ENCODE data around the gene CXCL9. TPM values are rescaled to one million over a fixed set of nuclear protein-coding genes. Genes with fewer than 3 reads are reported as not detected.
"Not testable (repeated sequence)": the region's sequence is repeated elsewhere in the genome, so short reads cannot be mapped to it uniquely, and the experiment has no call there.

The CXCL9 gene
- total RNA-seq, 2 experiments from 2014 or later = 0.15 TPM; not detected in 1

DNA sequence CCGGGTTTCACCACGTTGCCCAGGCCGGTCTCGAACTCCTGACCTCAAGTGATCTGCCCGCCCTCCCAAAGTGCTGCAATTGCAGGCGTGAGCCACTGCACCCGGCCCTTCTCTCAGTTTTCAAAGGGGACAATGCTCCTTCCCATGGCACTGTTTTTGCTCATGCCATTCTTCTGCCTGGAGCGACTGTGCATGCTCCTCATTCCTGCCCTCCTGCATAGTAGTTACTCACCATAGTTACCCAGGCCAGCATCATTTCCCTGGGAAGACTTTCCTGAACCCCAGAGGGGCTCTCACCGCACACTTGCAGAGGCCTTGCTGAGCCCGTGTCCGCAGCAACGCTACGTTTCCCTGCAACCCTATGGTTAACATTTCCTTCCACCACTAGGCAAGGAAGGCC is 3.3 kb upstream of the CXCL9 start:
- Mint-ChIP-seq H3K36me3 (ENCODE audit: low read depth) (no peaks in the 10 kb centered on the region), H3K9me3 (no peaks in the 10 kb centered on the region), H3K27me3 (peaks cover 18% of the 10 kb centered on the region), H3K27ac (no peak overlapping the region), H3K4me3 (no peak overlapping the region), H3K4me1 (peaks cover 6% of the 10 kb centered on the region)
- no peak for DNase-seq
- ChIA-PET POLR2A (no interaction called here), CTCF (interaction anchor here (1.0 to 1.5 kb wide), 3 partner anchors 14 to 94 kb away, joined by 3 to 7 read pairs (median 5); no protein-coding TSS in a partner anchor)

DNA sequence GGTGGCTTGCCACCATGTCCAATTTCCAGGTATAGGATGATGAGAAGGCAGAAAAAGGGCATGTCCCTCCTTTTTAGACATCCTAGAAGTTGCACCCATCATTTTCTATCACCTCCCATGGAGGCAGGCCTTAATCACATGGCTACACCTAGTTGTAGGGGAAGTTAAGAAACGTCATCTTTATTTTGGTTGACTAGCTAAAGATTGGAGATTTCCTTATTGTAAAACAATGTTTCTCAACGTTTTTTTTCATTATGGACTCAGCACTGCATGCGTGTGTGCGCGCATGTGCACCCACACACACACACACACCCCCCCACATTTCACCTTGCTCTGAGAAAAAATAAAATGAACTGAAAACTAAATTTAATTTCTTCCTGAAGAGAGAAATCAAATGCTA is 2.0 kb upstream of the CXCL9 start:
- CTCF ChIA-PET = interaction anchor here (0.6 to 1.5 kb wide), 6 partner anchors 13 to 93 kb away, joined by 3 to 7 read pairs (median 4); no protein-coding TSS in a partner anchor
- H3K27ac Mint-ChIP-seq = no peak overlapping the region
- H3K9me3 Mint-ChIP-seq = no peaks in the 10 kb centered on the region
- no peak for DNase-seq
- peaks cover 6% of the 10 kb centered on the region for H3K4me1 Mint-ChIP-seq
- POLR2A ChIA-PET = no interaction called here
- no peaks in the 10 kb centered on the region for H3K36me3 Mint-ChIP-seq (ENCODE audit: low read depth)
- H3K27me3 Mint-ChIP-seq = peaks cover 16% of the 10 kb centered on the region
- H3K4me3 Mint-ChIP-seq = no peak overlapping the region

DNA sequence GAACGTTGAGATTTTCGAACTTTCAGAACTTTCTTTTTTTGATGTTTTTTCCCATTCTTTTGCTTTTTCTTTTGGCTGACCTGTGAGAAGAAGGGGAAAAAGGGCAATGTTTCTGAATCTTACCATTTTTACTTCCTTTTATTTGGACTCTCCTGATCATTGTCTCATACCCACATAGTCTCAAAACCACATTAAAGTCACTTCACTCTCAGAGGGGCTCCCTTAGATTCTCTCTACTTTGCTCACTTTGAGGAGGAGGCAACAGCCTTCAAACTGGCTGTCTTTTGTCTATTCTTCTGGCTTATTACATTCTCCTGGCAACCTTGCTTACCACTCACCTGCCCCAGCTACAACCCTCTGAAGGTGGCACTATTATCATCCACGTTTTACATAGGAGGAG is 3.7 kb downstream of the CXCL9 start:
- peaks cover 8% of the 10 kb centered on the region for H3K4me1 Mint-ChIP-seq
- CTCF ChIA-PET = interaction anchor here (1.1 to 1.6 kb wide), 2 partner anchors 10 to 59 kb away, joined by 4 to 6 read pairs; no protein-coding TSS in a partner anchor
- POLR2A ChIA-PET = no interaction called here

DNA sequence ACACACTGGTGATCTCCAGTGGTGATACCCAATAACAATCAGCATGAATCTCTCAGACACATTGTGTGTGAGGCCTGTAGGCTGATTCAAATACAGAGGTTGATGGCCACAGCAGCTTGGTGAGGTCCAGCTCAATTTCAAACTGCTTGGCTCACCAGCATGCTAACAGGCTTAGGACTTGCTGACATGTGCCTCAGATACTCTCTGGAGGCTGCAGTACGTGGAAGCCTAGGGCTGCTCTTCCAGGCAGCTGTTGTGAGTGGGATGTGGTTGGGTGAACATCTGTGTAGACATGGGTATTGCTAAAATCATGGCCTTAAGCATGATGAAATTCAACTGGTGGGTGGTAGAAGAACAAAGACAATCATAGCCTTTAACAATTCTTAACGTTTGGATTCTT is 4.3 kb downstream of the CXCL9 start:
- Mint-ChIP-seq H3K4me1 (peaks cover 8% of the 10 kb centered on the region), H3K27ac (no peak overlapping the region), H3K4me3 (no peak overlapping the region), H3K27me3 (peaks cover 4% of the 10 kb centered on the region), H3K9me3 (no peaks in the 10 kb centered on the region), H3K36me3 (ENCODE audit: low read depth) (no peaks in the 10 kb centered on the region)
- ChIA-PET POLR2A (no interaction called here), CTCF (interaction anchor here (1.1 to 1.6 kb wide), 2 partner anchors 10 to 59 kb away, joined by 4 to 6 read pairs; no protein-coding TSS in a partner anchor)
- no peak for DNase-seq

More for the DNA sequence above, 3.7 kb downstream of the CXCL9 start:
- Mint-ChIP-seq H3K9me3 (no peaks in the 10 kb centered on the region), H3K36me3 (ENCODE audit: low read depth) (no peaks in the 10 kb centered on the region), H3K4me3 (no peak overlapping the region), H3K27ac (no peak overlapping the region), H3K27me3 (peaks cover 10% of the 10 kb centered on the region)
- DNase-seq = no peak

DNA sequence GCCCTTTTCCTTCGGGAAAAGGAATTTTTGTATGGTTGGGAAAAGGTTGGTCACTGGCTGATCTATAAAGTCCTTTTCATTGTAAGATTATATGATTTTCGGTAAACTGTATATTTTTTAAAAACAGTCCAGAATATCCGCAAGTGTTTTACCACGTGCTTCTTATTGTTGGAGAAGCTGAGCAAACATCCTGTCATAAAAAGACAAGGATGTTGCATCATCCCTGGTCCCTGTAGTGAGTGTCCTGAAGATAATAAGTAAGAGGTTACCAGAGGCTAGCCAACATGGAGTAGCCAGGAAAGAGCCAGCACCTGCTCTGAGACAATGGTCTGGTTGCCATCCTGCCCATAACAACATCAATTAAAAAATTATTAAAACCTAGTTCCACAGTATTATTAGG is 5.1 kb downstream of the CXCL9 start:
- POLR2A ChIA-PET = no interaction called here
- Mint-ChIP-seq H3K36me3 (ENCODE audit: low read depth) (no peaks in the 10 kb centered on the region), H3K4me3 (no peak overlapping the region), H3K4me1 (peaks cover 8% of the 10 kb centered on the region), H3K27me3 (peaks cover 4% of the 10 kb centered on the region), H3K9me3 (no peaks in the 10 kb centered on the region), H3K27ac (no peak overlapping the region)
- CTCF ChIA-PET = interaction anchor here (1.1 to 1.6 kb wide), 2 partner anchors 11 to 60 kb away, joined by 4 to 6 read pairs; no protein-coding TSS in a partner anchor
- DNase-seq = no peak

DNA sequence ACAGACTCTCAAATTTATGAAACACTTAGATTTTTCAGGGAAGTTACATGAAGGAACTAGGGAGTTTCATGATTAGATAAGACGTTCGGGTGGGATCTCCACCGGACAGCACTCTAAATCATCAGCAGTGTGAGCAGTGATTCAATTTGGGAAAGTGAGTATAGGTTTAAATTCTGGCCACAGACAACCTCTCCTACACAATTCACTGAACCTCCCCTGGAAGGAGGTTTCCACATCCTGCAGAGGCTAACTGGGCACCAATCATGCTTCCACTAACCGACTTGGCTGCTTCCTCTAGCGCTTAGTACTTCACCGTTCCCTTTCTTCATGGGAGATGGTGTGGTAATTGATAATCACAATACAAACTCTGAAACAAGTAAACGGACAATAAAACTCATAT is 5.6 kb downstream of the CXCL9 start:
- ChIA-PET CTCF (no interaction called here), POLR2A (no interaction called here)
- DNase-seq = no peak
- Mint-ChIP-seq H3K4me1 (peaks cover 8% of the 10 kb centered on the region), H3K27me3 (peaks cover 4% of the 10 kb centered on the region), H3K36me3 (ENCODE audit: low read depth) (no peaks in the 10 kb centered on the region), H3K27ac (no peak overlapping the region), H3K9me3 (no peaks in the 10 kb centered on the region), H3K4me3 (no peak overlapping the region)

DNA sequence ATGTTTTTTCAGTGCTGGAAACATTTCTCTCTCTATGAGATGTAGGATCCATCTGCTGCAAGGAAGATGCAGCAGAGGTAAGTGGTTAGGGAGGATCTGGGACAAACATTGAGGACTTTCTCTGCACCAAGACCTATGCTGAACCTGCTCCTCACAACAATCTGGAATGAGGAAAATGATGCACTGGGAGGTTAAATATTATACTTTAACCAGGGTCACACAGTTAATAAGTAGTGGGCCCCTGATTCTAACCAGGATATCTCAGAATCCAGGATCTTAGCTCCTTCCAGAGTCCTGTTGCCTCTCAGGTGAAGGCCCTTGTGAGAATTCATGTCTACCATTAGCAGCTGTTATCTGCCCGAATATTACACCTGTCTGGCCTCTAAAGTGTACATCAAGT is 7.0 kb downstream of the CXCL9 start:
- POLR2A ChIA-PET = no interaction called here

DNA sequence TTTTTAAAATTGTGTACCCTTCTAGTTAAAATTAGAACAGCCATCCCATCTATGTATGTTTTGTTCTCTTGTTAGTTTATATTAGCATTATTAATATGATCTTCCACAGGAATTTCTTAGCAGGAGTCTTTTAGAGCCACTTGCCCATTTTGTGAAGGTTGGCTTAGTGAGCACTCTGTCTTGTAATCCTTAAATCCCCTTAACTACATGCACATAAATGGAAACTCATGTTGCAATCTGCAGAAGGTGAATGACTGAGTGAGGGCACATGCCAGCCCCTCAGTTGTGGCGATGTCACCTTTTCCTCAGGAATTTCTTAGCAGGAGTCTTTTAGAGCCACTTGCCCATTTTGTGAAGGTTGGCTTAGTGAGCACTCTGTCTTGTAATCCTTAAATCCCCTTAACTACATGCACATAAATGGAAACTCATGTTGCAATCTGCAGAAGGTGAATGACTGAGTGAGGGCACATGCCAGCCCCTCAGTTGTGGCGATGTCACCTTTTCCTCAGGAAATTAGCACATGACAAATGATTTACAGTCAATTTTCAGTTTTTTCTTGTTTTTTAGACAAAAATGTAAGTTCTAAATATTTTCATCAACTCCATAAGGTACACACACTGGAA is 8.7 kb downstream of the CXCL9 start:
- H3K4me3 Mint-ChIP-seq; DNase-seq; H3K27me3 Mint-ChIP-seq; CTCF ChIA-PET; H3K9me3 Mint-ChIP-seq; POLR2A ChIA-PET; H3K36me3 Mint-ChIP-seq (ENCODE audit: low read depth); H3K27ac Mint-ChIP-seq: not testable (repeated sequence)
- H3K4me1 Mint-ChIP-seq = peaks cover 12% of the 10 kb centered on the region

More for the DNA sequence above, 7.0 kb downstream of the CXCL9 start:
- Mint-ChIP-seq H3K4me3 (no peak overlapping the region), H3K9me3 (no peaks in the 10 kb centered on the region), H3K4me1 (peaks cover 12% of the 10 kb centered on the region), H3K36me3 (ENCODE audit: low read depth) (no peaks in the 10 kb centered on the region), H3K27me3 (peaks cover 4% of the 10 kb centered on the region), H3K27ac (no peak overlapping the region)
- CTCF ChIA-PET = interaction anchor here (0.9 kb wide), 1 partner anchor 54 kb away, joined by 3 read pairs; no protein-coding TSS in a partner anchor
- DNase-seq = no peak

DNA sequence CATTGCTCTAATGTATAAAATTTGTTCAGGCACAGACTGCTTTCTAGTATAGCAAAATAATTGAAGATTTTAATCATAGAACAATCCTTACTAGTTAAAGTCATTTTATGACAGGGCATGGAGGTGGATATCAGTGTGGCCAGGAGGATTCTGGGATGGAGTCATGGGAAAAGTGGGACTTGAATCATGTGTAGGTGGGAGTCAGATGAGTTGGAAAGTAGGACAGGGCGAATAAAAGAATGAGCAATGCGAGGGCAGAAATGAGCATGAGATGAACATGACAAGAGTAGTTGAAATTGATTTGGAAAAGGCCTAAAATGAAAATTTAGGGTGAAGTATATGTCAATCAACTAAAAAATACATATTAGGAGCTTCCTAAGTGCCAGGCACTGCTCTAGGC is 9.4 kb downstream of the CXCL9 start:
- H3K9me3 Mint-ChIP-seq = no peaks in the 10 kb centered on the region
- no peak for DNase-seq
- H3K27me3 Mint-ChIP-seq = no peaks in the 10 kb centered on the region
- no peak overlapping the region for H3K27ac Mint-ChIP-seq
- ChIA-PET POLR2A (no interaction called here), CTCF (no interaction called here)
- peaks cover 12% of the 10 kb centered on the region for H3K4me1 Mint-ChIP-seq
- no peak overlapping the region for H3K4me3 Mint-ChIP-seq
- no peaks in the 10 kb centered on the region for H3K36me3 Mint-ChIP-seq (ENCODE audit: low read depth)

DNA sequence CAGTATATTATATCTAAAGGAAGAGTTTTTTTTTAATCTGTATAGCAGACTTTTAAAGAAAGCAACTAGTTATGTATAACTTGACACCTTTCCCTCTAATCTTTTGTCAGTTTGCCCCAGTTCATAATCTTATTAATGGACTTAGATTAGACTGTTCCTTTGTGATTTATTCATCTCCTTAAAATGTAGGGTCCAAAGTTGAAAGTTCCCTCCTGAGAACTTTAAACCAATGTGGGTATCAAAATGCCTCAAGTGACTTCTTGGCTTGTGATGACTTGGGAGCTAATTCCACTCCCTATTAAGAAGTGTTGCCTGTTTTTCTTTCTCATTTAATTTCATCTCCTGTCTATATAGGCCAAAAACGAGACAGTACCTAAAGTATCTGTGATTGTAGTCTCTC is 10.2 kb downstream of the CXCL9 start:
- Mint-ChIP-seq H3K9me3 (no peaks in the 10 kb centered on the region), H3K27me3 (peaks cover 2% of the 10 kb centered on the region), H3K4me1 (peaks cover 8% of the 10 kb centered on the region), H3K27ac (no peak overlapping the region), H3K36me3 (ENCODE audit: low read depth) (no peaks in the 10 kb centered on the region), H3K4me3 (no peak overlapping the region)
- CTCF ChIA-PET = interaction anchor here (1.1 to 2.3 kb wide), 6 partner anchors 13 to 72 kb away, joined by 3 to 20 read pairs (median 9); no protein-coding TSS in a partner anchor
- POLR2A ChIA-PET = no interaction called here
- DNase-seq = no peak

DNA sequence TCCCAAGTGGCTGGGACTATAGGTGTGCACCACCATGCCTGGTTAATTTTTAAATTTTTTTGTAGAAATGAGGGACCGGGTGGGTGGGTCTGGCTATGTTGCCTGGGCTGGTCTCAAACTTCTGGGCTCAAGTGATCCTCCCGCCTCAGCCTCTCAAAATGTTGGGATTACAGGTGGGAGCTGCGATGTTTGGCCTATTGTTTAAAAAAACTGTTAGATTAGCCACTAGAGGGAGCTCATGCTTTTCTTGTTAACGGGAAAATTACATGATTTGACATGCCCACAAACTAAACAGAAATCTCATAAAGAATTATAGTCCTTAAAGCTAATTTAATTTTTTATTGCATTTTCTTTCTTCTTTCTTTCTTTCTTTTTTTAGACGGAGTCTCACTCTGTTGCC is 11.6 kb downstream of the CXCL9 start:
- peak; percentile 16 for DNase-seq
- Mint-ChIP-seq H3K36me3 (ENCODE audit: low read depth) (no peaks in the 10 kb centered on the region), H3K4me3 (no peak overlapping the region), H3K4me1 (peaks cover 14% of the 10 kb centered on the region), H3K9me3 (no peaks in the 10 kb centered on the region), H3K27ac (no peak overlapping the region), H3K27me3 (peaks cover 2% of the 10 kb centered on the region)
- CTCF ChIA-PET = interaction anchor here (0.7 to 2.3 kb wide), 20 partner anchors 13 to 98 kb away, joined by 3 to 20 read pairs (median 4); partner anchors contain the start of gene CXCL11
- POLR2A ChIA-PET = no interaction called here

DNA sequence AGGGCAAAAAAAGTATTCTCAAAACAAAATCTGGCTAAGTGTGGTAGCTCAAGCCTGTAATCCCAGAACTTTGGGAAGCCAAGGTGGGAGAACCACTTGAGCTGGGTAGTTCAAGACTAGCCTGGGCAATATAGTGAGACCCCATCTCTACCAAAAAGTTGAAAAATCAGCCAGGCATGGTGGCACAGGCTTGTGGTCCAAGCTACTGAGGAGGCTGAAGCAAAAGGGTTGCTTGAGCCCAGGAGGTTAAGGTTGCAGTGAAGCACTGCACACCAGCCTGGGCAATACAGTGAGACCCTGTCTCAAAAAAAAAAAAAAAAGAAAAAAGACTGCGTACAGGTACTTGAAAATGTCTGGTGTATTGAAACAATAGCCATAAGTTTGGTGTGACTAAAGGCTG is 14.8 kb downstream of the CXCL9 start:
- H3K4me3 Mint-ChIP-seq = no peak overlapping the region
- POLR2A ChIA-PET = no interaction called here
- peaks cover 14% of the 10 kb centered on the region for H3K36me3 Mint-ChIP-seq (ENCODE audit: low read depth)
- DNase-seq = no peak
- H3K9me3 Mint-ChIP-seq = no peaks in the 10 kb centered on the region
- CTCF ChIA-PET = interaction anchor here (0.6 to 1.1 kb wide), 5 partner anchors 52 to 271 kb away, joined by 3 read pairs; partner anchors contain the start of gene USO1
- H3K27me3 Mint-ChIP-seq = peaks cover 2% of the 10 kb centered on the region
- peaks cover 32% of the 10 kb centered on the region for H3K4me1 Mint-ChIP-seq
- H3K27ac Mint-ChIP-seq = no peak overlapping the region

DNA sequence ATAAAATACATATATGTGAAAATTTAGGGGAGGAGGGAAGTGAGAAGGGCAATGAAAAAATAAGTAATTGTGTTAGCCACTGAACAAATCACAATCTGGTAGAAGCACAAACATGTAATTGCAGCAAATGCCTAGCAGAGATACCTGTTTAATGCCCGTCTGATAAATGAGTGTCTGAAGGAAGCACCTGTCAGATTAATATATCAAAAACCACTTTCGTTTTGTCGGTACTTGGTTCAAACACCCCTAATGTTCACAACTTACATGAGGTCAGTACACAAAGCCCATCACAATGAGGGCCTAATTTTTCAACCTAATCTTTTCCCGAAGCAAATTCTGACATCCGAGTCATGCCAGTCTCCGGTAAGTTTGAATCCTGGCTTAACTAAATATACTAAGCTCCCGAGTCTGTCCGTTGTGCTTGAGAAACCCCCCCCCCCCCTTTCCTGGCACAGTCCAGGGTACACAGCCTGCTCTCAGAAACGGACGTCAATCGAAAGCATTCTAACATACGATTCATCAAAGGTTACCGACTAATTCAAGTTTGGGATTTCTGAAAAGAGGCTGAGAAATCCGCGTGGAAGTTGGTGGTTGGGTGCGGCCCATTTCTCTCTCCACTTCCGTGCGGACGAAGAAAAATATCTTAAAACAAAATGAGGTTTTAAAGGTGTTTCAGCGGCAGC is 17.3 kb downstream of the CXCL9 start:
- DNase-seq = no peak
- POLR2A ChIA-PET = interaction anchor here (0.6 kb wide), 1 partner anchor 15 kb away, joined by 4 read pairs; no protein-coding TSS in a partner anchor
- peak overlapping the region; percentile 94 for H3K27ac Mint-ChIP-seq

More for the DNA sequence above, 17.3 kb downstream of the CXCL9 start:
- no peaks in the 10 kb centered on the region for H3K9me3 Mint-ChIP-seq
- H3K4me3 Mint-ChIP-seq = peak overlapping the region; percentile 90
- peaks cover 2% of the 10 kb centered on the region for H3K27me3 Mint-ChIP-seq
- H3K36me3 Mint-ChIP-seq (ENCODE audit: low read depth) = peaks cover 18% of the 10 kb centered on the region
- H3K4me1 Mint-ChIP-seq = peaks cover 35% of the 10 kb centered on the region
- CTCF ChIA-PET = interaction anchor here (0.6 to 1.2 kb wide), 3 partner anchors 22 to 159 kb away, joined by 3 to 4 read pairs (median 3); partner anchors contain the start of gene NUP54
